Epithelial cell of proximal tubule (primary cell): ENCODE data around the gene CHST6. TPM values are rescaled to one million over a fixed set of nuclear protein-coding genes. Genes with fewer than 3 reads are reported as not detected.
A peak's percentile ranks its signal among the peaks of the same experiment; 100 is the strongest.

Experiments
- DNase-seq: peaks from one replicate; pipeline ENCODE4 v3.0.0-alpha.2; 2011; ENCODE audit warnings: low read depth
- H3K4me3 ChIP-seq: 2 replicates; pipeline ENCODE4 v1.5.1; 2011; ENCODE audit warnings: low read depth, mild to moderate bottlenecking, low read length
- total RNA-seq: library from RNA; depleted of rRNA; stranded (reverse); fragments of >200 nt; gene quantifications from 2 replicates; pipeline ENCODE4 v1.2.3, GENCODE V29; 2015
- TF ChIP-seq, protein P1 (sequence below): conservative IDR thresholded peaks from 2 replicates; pipeline ENCODE4 v1.5.1; 2012; ENCODE audit warnings: low read depth, mild to moderate bottlenecking, low read length

CHST6 gene
- total RNA-seq, 1 donor from 2014 or later, result 2.2 TPM

DNA sequence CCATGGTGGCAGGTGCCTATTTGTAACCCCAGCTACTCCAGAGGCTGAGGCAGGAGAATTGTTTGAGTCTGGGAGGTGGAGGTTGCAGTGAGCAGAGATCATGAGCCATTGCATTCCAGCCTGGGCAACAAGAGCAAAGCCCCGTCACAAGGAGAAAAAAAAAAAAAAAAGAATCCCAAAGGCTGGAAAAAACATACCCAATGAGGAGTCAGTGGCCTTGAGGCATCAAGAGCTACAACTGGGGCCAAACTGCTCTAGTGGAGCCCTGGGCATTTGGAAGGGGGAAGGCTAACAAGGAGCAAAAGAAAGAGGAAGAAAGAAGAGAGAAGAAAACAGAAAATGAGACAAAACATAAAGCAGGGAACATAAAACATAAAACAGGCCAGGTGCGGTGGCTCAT lies 6.9 kb downstream of the CHST6 start:
- no peak for DNase-seq
- H3K4me3 ChIP-seq, result no peak overlapping the region
- TF ChIP-seq, protein P1, sequence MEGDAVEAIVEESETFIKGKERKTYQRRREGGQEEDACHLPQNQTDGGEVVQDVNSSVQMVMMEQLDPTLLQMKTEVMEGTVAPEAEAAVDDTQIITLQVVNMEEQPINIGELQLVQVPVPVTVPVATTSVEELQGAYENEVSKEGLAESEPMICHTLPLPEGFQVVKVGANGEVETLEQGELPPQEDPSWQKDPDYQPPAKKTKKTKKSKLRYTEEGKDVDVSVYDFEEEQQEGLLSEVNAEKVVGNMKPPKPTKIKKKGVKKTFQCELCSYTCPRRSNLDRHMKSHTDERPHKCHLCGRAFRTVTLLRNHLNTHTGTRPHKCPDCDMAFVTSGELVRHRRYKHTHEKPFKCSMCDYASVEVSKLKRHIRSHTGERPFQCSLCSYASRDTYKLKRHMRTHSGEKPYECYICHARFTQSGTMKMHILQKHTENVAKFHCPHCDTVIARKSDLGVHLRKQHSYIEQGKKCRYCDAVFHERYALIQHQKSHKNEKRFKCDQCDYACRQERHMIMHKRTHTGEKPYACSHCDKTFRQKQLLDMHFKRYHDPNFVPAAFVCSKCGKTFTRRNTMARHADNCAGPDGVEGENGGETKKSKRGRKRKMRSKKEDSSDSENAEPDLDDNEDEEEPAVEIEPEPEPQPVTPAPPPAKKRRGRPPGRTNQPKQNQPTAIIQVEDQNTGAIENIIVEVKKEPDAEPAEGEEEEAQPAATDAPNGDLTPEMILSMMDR, result no peak

DNA sequence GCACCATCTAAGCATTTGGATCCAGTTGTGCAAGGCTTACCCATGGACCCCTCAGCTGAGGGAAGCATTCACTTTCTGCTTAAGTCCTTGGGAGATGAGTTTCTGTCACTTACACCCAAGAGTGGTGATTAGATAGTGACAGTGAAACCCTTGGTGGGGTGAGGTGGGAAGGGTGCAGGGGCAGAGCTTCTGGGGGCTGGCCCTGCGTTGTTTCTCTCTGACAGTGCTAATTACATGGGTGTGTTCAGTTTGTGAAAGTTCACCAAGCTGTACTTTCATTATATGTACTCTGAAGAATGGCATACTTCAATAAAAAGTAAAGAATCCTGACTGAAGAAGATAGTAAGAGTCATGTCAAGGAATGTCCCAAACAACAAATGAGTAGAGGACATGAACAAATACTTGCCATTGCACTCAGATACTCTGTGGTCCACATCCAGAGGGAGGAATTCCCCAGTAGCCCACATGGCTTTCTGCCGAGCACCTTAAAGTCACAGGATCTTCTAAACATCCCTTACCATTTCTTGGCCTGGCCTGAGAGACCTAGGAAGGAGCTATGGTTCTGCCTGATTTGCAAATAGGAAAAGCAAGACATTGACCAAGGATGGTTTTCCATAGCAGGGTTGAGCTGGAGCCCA lies 8.4 kb downstream of the CHST6 start:
- TF ChIP-seq, protein P1, result no peak
- DNase-seq, result no peak
- no peak overlapping the region for H3K4me3 ChIP-seq

DNA sequence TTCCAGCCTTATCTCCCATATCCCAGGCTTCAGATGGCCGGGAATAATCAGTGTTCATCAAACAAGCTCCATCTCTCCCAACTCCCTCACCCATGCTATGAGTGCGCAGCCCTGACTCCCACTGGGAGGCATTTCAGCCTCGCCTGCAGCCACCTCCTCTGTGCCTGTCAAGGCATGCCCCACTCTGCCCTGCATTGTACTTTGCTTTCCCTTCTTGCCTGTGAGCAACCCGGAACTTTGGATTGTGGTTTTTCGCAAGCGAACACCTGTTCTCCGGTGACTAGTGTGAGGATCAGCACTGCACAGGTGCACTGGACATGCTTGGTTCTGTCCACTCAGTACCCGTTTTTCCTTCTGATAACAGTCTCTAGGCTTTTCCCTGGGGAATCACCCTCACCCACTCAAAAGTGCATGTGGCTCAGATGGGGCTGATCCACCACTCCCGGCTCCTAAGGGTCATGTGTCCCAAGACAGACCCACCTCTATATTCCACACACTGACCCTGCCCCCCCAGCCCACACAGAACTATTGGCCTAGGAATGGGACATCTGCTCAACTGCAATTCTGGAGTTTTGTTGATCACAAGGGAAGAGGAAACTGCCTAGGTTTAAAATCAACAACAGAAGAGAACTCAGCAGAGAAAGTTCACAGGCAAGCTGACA lies 9.1 kb downstream of the CHST6 start:
- DNase-seq, result no peak
- H3K4me3 ChIP-seq, result no peak overlapping the region
- TF ChIP-seq, protein P1, result no peak

DNA sequence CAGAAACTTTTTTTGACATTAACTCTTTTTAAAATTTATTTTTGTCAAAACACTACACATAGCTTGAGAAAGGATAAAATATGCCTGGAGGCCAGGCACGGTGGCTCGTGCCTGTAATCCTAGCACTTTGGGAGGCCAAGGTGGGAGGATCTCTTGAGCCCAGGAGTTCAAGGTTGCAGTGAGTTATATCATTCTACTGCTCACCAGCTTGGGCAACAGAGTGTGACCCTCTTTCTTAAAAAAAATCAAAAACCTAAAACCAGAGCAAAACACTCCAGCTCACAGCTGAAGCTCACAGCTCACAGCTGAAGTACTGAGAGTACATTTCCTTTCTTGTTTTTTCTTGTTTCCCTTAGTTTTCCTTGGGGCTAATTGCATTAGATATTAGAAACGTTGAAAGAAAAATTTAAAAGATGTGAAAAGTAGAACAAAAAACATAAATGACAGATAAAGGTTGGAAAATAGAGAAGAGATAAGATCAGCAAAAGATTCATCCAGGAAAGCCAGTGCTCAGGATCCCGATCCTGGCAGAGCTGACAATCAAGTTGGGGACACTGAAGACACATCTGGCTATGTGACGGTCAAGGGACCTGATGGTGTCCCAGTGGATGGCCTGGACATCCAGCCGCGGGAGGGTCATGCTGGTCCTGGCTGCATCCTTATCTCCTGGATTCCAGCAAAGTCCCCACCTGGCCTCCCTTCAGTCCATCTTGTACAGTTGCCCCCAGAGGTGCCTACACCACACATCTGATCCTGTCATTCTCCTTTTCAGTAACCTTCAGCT lies 9.8 kb downstream of the CHST6 start:
- TF ChIP-seq, protein P1, result no peak
- H3K4me3 ChIP-seq, result no peak overlapping the region
- no peak for DNase-seq

DNA sequence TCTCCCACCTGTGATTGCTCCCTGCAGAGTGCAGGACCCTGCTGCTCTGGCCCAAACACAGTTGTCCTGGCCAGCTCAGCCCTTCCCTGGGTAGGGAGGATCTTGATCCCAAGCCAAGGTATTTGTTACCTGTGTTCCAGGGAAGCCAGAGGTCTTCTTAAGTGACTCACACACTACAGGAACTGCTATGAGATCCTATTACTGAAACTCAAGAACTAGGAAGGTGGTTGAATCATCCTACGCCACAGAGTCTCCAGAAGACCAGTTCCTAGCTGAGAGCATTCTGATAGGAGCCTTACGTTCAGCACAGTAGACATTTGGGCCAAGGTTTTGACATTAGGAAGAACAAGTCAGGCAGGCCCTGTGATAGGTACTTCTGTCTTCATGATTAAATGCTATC lies 12.0 kb downstream of the CHST6 start:
- H3K4me3 ChIP-seq, result no peak overlapping the region
- TF ChIP-seq, protein P1, result no peak
- DNase-seq, result peak; percentile 46

DNA sequence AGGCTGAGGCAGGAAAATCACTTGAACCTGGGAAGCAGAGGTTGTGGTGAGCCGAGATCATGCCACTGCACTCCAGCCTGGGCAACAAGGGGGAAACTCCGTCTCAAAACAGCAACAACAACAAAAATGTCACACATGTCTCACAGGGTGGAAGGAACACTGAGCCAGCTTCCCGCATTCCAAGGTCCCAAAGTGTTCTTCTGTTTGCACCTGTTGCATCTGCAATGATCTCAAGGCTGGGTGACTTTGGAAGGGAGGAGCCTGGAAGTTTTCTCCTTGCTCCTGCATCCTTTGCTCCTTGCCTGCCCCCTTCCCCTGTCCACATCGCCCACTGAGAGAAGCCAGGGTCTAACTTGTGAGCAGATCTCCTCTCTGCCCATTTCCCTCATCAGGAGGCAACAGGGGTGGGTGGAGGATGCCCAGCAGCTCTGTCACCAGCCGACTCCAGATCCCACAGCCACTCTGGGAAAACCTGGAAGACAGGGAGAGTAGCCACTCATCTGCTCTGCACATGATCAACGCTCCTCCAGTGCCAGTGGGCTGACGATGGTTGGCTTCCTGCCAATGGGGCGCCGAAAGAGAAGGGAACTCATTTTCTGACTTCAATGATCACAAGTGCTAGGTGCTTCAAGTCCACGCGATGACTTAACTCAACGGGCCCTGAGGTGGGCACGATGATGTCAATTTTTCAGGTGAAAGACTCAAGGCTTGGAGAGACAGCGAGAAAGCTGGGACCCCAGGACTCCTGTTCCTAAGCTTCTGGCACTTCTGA lies 12.6 kb downstream of the CHST6 start:
- H3K4me3 ChIP-seq, result no peak overlapping the region
- TF ChIP-seq, protein P1, result no peak
- no peak for DNase-seq
